ENCODE measurements around the gene GSK3B.

GSK3B gene

GRCh38 chr3:120049881-120050539 lies 44.2 kb downstream of the GSK3B start:
- H3K27me3 ChIP-seq (ENCODE audit: control insufficient read depth, insufficient read depth, low read length): no peaks in the 10 kb centered on the region
- no peak overlapping the region for H2AFZ ChIP-seq
- no peak overlapping the region for H3K9ac ChIP-seq
- TF ChIP-seq CTCF (IDR thresholded peaks at IDR 0.05): no peak
- no peak overlapping the region for H3K4me2 ChIP-seq (ENCODE audit: low read length)
- no peak overlapping the region for H3K4me3 ChIP-seq (ENCODE audit: low read depth, low read length)
- no peak overlapping the region for H3K27ac ChIP-seq
- H3K36me3 ChIP-seq (ENCODE audit: control insufficient read depth, insufficient read depth, low read length): no peaks in the 10 kb centered on the region
- H3K4me1 ChIP-seq: peaks cover 4% of the 10 kb centered on the region
- no peaks in the 10 kb centered on the region for H3K9me3 ChIP-seq (ENCODE audit: control insufficient read depth, low read length)
- H3K79me2 ChIP-seq: peaks cover 56% of the 10 kb centered on the region

GRCh38 chr3:120049072-120049471 lies 45.2 kb downstream of the GSK3B start:
- Histone ChIP-seq H3K4me3 (ENCODE audit: low read depth, low read length) (no peak overlapping the region), H3K4me2 (ENCODE audit: low read length) (no peak overlapping the region), H3K27ac (no peak overlapping the region), H3K9me3 (ENCODE audit: control insufficient read depth, low read length) (no peaks in the 10 kb centered on the region), H3K27me3 (ENCODE audit: control insufficient read depth, insufficient read depth, low read length) (no peaks in the 10 kb centered on the region), H2AFZ (no peak overlapping the region), H3K9ac (no peak overlapping the region), H3K36me3 (ENCODE audit: control insufficient read depth, insufficient read depth, low read length) (no peaks in the 10 kb centered on the region), H3K79me2 (peaks cover 58% of the 10 kb centered on the region), H3K4me1 (peaks cover 4% of the 10 kb centered on the region)
- no peak for TF ChIP-seq CTCF (IDR thresholded peaks at IDR 0.05)

GRCh38 chr3:120048355-120049041 lies 45.7 kb downstream of the GSK3B start:
- no peak overlapping the region for H3K4me3 ChIP-seq (ENCODE audit: low read depth, low read length)
- peaks cover 4% of the 10 kb centered on the region for H3K4me1 ChIP-seq
- no peaks in the 10 kb centered on the region for H3K27me3 ChIP-seq (ENCODE audit: control insufficient read depth, insufficient read depth, low read length)
- H3K79me2 ChIP-seq: peaks cover 58% of the 10 kb centered on the region
- H3K36me3 ChIP-seq (ENCODE audit: control insufficient read depth, insufficient read depth, low read length): no peaks in the 10 kb centered on the region
- H2AFZ ChIP-seq: no peak overlapping the region
- TF ChIP-seq CTCF (IDR thresholded peaks at IDR 0.05): no peak
- H3K4me2 ChIP-seq (ENCODE audit: low read length): no peak overlapping the region
- no peak overlapping the region for H3K9ac ChIP-seq
- H3K9me3 ChIP-seq (ENCODE audit: control insufficient read depth, low read length): no peaks in the 10 kb centered on the region
- H3K27ac ChIP-seq: no peak overlapping the region

GRCh38 chr3:120047686-120048085 lies 46.6 kb downstream of the GSK3B start:
- H3K4me1 ChIP-seq: peaks cover 4% of the 10 kb centered on the region
- no peak for TF ChIP-seq CTCF (IDR thresholded peaks at IDR 0.05)

More at GRCh38 chr3:120047686-120048085, 46.6 kb downstream of the GSK3B start:
- no peak overlapping the region for H3K4me3 ChIP-seq (ENCODE audit: low read depth, low read length)
- H3K4me2 ChIP-seq (ENCODE audit: low read length): no peak overlapping the region
- H3K79me2 ChIP-seq: peaks cover 58% of the 10 kb centered on the region
- no peaks in the 10 kb centered on the region for H3K9me3 ChIP-seq (ENCODE audit: control insufficient read depth, low read length)
- H3K27ac ChIP-seq: no peak overlapping the region
- no peak overlapping the region for H3K9ac ChIP-seq
- H3K36me3 ChIP-seq (ENCODE audit: control insufficient read depth, insufficient read depth, low read length): no peaks in the 10 kb centered on the region
- no peaks in the 10 kb centered on the region for H3K27me3 ChIP-seq (ENCODE audit: control insufficient read depth, insufficient read depth, low read length)
- no peak overlapping the region for H2AFZ ChIP-seq
